IPS-NIHi11 (cell line): ENCODE results near the gene COTL1.

Experiments used
- DNase-seq: peaks from one replicate; pipeline ENCODE4 v3.0.0; 2012; ENCODE audit warnings: mixed read lengths, low spot score

Gene COTL1

GRCh38 chr16:84548971-84549844, 68.7 kb downstream of the COTL1 start:
- DNase-seq, result no peak

- no peak for DNase-seq
Measured at GRCh38 chr16:84548508-84548907, 69.4 kb downstream of the COTL1 start.

- DNase-seq, result no peak
Measured at GRCh38 chr16:84547546-84548061, 70.3 kb downstream of the COTL1 start.

DNA sequence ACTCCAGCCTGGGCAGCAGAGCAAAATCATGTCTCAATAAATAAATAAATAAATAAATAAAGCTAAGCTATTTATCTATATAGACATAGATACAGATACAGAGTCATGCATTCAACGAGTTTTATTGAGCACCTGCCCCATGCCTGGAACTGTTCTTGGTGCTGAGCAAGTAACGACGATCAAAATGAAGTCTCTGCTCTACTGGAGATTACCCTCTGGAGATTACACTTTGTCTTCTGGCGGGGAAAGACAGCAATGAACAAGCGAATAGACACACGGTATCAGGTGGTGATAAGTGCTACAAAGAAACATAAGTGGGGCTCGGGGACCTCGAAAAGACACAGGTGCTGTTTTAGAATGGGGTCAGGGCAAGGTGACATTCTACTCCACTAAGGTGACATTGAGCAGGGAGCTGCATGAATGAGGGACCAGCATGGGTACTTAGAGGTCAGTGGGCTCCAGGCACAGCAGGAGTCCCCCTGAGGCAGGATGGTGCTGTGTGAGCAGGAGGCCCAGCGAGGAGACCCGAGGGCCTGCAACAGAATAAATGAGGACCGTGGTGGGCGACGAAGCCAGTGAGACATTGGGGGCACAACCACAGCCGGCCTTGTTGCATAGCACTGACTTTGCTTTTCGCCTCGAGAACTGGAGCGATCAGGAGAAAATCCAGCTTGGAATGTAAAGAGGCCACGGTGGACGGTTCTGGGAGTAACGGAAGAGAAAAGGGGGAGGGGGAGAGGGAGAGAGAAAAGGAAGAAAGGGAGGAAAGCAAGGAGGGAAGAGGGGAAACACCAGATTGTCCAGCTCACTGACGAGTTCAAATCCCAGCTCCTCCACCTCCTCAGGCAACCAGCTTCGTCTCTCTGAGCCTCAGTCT, 71.0 kb downstream of the COTL1 start:
- DNase-seq, result no peak

DNA sequence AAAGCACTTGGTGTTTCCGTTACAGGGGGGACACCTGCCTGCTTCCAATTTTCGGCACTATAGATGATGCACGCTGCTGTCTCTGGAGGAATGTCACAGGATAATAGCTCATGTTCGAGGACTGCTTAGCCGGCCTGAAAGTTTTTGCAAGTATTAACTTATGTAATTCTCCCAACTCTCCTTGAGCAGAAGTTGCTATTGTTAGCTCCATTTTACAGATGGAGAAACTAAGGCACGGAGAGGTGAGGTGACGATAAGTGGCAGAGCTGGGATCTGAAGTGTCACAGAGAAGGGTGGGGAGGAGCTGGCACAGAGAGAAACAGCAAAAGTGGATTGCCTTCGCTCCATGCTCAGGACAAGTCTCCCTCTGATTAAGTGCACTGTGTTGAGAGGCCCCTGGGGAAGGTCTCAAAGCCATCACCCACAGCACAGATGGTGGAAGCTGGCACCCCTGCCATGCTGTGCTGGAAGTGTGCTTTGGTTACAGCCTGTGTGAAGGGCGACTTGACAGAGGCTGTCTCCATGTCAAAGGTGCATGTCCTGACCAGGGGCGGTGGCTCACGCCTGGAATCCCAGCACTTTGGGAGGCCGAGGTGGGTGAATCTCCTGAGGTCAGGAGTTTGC, 72.7 kb downstream of the COTL1 start:
- no peak for DNase-seq

- no peak for DNase-seq
Measured at GRCh38 chr16:84544031-84544773, 73.7 kb downstream of the COTL1 start.

DNA sequence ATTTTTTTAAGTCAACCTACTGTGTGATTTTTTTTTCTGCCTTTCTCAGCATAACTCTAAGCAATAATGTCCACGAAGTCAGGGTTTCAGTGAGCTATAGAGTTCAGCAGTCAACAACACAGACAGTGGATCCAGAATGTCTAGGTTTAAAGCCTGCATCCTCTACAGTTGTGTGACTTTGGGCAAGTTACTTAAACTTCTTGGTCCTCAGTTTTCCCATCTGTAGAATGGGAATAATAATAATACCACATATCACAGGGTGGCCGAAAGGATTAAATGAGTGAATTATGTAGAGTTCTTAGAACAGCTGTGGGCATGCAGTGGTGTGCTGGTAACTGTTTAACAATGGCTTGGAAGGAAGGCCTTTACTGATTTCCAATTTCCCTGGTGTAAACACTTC, 74.6 kb downstream of the COTL1 start:
- no peak for DNase-seq

DNA sequence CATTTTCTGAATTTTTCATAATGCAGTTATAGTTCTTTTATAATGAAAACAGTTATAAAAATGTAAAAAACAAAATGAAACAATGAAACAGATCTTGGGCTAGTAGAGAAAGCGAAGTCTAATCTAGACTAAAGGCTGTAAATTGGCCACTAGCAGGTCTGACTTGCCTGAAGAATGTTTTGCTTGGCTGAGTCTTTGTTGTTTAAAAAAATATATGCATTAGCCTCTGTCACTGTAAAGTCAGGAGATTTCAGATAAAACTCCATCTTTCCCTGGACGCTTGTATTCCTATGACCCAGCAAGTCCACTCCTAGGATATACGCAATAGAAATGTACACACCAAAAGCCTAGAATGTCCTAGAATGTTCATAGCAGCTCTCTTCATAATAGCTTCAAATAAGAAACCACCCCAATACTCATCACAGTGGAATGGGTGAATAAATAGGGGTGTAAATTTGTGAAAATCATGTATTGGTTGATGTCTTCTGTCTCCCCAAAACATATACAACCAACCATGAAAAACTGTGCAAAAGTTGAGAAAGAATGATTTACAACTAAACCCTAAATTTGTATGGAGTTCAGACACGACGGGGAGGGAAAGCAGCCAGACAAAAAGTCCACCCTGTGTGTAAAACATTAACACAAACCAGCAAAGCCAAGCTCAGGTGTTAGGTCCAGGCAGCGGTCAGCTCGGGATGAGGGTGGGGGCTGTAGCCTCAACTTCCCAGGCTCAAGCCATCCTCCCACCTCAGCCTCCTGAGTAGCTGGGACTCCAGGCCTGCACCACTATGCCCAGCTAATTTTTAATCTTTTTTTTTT, 75.7 kb downstream of the COTL1 start:
- no peak for DNase-seq

DNA sequence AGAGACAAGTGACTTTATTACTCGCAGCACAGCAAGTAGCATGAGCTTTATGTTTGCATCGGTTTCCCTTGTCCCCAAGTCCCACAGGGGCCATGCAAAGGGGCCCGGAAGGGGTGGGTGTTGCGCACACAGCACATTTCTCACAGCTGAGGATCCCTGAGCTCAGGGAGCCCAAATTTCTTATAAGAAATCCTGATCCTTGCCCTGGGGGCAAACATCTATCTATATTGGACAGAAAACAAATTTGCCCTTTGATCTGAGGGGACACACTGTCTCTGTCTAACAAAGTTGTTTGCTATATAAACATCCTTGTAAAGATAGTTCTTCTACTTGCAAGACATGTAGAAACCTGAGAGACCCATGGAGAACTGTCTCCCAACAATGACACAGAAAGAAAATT, 77.7 kb downstream of the COTL1 start:
- DNase-seq, result no peak

DNA sequence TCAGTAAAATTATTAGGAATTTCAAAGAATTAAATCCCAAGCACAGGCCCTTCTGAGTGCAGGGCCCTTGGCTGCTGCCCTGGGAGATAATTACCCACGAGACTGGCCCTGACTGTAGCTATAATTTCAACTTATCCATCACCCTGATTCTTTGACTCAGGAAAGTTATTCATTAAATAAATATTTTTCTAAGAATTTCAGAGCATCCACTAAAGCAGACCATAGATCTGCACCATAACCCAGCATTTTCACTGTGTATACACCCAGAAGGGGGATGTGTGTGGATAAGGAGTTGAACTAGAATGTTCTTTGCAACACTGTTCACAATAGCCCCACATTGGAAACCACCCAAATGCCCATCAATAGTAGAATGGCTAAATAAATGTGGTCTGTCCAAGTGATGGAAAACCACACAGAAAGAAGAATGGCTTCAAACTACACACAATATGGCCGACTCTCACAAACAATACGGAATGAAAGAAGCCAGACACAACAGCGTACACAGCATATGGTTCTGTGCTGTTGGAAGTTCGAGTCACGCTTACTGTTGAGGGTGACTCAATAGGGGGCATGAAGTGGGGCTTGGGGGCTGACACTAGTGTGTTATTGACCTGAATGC, 79.5 kb downstream of the COTL1 start:
- no peak for DNase-seq

- DNase-seq, result no peak
Measured at GRCh38 chr16:84537491-84538151, 80.3 kb downstream of the COTL1 start.

- no peak for DNase-seq
Measured at GRCh38 chr16:84535851-84536250, 82.0 kb downstream of the COTL1 start.

DNA sequence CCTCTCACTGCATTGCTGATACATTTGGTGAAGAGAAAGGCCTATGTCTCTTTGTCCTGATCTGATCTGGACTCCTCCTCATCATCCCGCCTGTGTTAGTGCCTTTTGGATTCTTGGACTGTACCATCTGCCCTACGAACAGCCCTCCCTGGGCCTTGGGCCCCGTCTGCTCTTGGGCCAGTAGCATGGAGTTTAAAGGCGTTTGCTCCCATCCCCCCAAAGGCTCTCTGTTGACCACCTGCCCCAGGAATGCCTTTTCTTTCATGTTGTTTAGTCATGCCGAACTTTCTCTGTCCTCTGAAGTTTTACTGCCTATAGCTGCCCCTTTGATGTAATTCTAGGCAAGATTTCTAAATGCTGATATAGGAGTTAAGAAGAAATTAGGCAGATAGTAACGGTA, 82.5 kb downstream of the COTL1 start:
- no peak for DNase-seq

DNA sequence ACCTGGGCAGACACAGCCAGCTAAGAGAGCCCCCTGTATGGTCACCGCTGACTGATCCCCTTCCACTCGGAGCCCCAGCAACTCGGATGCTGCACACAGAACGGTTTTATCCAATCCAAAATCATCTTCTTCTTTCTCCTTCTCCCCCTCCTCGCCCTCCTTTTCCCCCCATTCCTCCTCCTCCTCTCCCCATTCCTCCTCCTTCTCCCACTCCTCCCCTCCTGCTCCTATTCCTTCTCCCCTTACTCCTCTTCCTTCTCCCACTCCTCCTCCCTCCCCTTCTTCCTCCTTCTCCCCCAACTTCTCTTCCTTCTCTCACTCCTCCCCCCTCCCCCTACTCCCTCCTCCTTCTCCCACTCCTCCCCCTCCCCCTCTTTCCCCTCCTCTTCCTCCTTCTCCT, 83.1 kb downstream of the COTL1 start:
- no peak for DNase-seq

DNA sequence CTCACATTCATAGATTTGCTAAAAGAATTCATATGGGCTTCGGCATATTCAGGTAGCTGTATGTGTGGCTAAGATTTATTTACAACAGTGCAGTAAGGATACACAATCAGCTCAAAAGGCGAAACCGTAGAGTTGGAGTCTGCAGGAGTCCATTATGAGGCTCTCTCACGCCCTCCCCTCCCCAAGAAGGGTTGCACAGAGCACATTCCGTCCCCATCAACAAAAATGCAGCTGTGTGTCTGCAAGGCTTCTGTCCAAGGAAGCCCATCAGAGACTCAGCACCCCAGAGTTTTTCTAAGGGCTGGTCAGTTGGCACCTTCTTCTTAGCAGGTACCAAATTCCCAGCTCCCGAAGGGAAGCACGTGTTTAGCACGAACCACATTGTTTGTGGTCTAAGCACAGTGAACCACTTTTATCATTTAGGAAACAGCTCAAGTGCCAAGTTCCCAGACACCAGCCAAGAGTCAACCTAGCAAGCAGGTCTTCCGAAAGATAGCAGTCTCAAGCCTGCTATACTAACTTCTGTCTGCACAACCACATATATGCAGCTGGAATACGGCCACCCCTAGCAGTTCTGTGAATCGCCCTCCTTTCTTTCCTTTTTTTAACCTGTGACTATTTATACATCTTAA, 84.9 kb downstream of the COTL1 start:
- no peak for DNase-seq

DNA sequence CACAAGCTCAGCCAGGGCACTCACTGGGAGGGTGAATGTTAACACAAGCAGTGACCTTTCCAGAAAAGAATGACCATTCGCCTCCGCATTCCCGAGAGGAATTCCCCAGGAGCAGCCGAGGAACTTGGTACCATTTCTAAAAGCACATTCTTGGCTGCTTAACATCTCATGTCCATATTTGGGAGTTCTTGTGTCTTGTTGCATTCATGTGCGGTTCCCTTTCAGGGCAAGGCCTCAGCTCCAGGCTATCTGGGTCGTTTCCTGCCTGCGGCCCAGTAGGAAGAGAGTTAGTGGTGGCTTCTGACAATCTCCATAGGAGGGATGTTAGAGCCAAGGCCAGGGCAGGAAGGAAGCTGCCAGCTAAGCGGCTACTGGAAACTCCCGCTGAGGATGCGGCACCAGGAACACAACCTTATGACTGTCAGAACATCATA, 85.6 kb downstream of the COTL1 start:
- DNase-seq, result peak; percentile 77

GRCh38 chr16:84531671-84532111, 86.2 kb downstream of the COTL1 start:
- no peak for DNase-seq

- no peak for DNase-seq
Measured at GRCh38 chr16:84530590-84530989, 87.3 kb downstream of the COTL1 start.

- no peak for DNase-seq
Measured at GRCh38 chr16:84529607-84530006, 88.3 kb downstream of the COTL1 start.
